Stimulated activated memory B cell treated with anti-CD40 and anti-IgM and Interleukin-4, amounts not matched to agents 10 μg/mL and 1 μg/mL and 100 μg/mL, for 72 hours (primary cell): ENCODE measurements around the gene CCDC30.
A peak's percentile ranks its signal among the peaks of the same experiment; 100 is the strongest.

Experiments
- ATAC-seq: fragments of 150-1000 bp; cut with Tn5 transposase; 2 replicates; pipeline ENCODE4 v1.10.0; 2021
- H3K27ac Mint-ChIP-seq: one replicate; pipeline ENCODE4 v1.8.0; 2022; ENCODE audit warnings: mild to moderate bottlenecking, mixed read lengths
- H3K27me3 Mint-ChIP-seq: one replicate; pipeline ENCODE4 v1.8.0; 2022; ENCODE audit warnings: mixed read lengths
- H3K36me3 Mint-ChIP-seq: one replicate; pipeline ENCODE4 v1.8.0; 2022; ENCODE audit warnings: mixed read lengths
- H3K4me1 Mint-ChIP-seq: one replicate; pipeline ENCODE4 v1.8.0; 2022; ENCODE audit warnings: mixed read lengths
- H3K4me3 Mint-ChIP-seq: one replicate; pipeline ENCODE4 v1.8.0; 2022; ENCODE audit warnings: mild to moderate bottlenecking, moderate library complexity, mixed read lengths
- H3K9me3 Mint-ChIP-seq: one replicate; pipeline ENCODE4 v1.8.0; 2022; ENCODE audit warnings: mixed read lengths

CCDC30 gene

GRCh38 chr1:42533101-42533863 lies 70.2 kb downstream of the CCDC30 start:
- peaks cover 15% of the 10 kb centered on the region for H3K4me1 Mint-ChIP-seq
- peaks cover 6% of the 10 kb centered on the region for H3K9me3 Mint-ChIP-seq
- no peak overlapping the region for H3K4me3 Mint-ChIP-seq
- H3K27ac Mint-ChIP-seq: no peak overlapping the region
- ATAC-seq: no peak
- H3K27me3 Mint-ChIP-seq: no peaks in the 10 kb centered on the region
- peaks cover 36% of the 10 kb centered on the region for H3K36me3 Mint-ChIP-seq

- peaks cover 2% of the 10 kb centered on the region for H3K9me3 Mint-ChIP-seq
- no peak overlapping the region for H3K4me3 Mint-ChIP-seq
- H3K36me3 Mint-ChIP-seq: peaks cover 21% of the 10 kb centered on the region
- no peak overlapping the region for H3K27ac Mint-ChIP-seq
- no peaks in the 10 kb centered on the region for H3K27me3 Mint-ChIP-seq
- no peak for ATAC-seq
- no peaks in the 10 kb centered on the region for H3K4me1 Mint-ChIP-seq
Measured at GRCh38 chr1:42541104-42541503, 78.0 kb downstream of the CCDC30 start.

GRCh38 chr1:42551180-42551579 lies 88.1 kb downstream of the CCDC30 start:
- Mint-ChIP-seq H3K4me3 (no peak overlapping the region), H3K4me1 (peaks cover 4% of the 10 kb centered on the region), H3K9me3 (no peaks in the 10 kb centered on the region), H3K27ac (no peak overlapping the region), H3K27me3 (no peaks in the 10 kb centered on the region), H3K36me3 (peaks cover 18% of the 10 kb centered on the region)
- peak; percentile 57 for ATAC-seq

GRCh38 chr1:42551590-42551989 lies 88.5 kb downstream of the CCDC30 start:
- Mint-ChIP-seq H3K4me1 (peaks cover 4% of the 10 kb centered on the region), H3K27me3 (no peaks in the 10 kb centered on the region), H3K36me3 (peaks cover 18% of the 10 kb centered on the region), H3K4me3 (no peak overlapping the region), H3K27ac (no peak overlapping the region), H3K9me3 (no peaks in the 10 kb centered on the region)
- no peak for ATAC-seq

- no peaks in the 10 kb centered on the region for H3K9me3 Mint-ChIP-seq
- no peak overlapping the region for H3K27ac Mint-ChIP-seq
- H3K36me3 Mint-ChIP-seq: peaks cover 18% of the 10 kb centered on the region
- H3K4me1 Mint-ChIP-seq: peaks cover 4% of the 10 kb centered on the region
- H3K27me3 Mint-ChIP-seq: no peaks in the 10 kb centered on the region
- no peak for ATAC-seq
- H3K4me3 Mint-ChIP-seq: no peak overlapping the region
Measured at GRCh38 chr1:42552636-42553035, 89.5 kb downstream of the CCDC30 start.

GRCh38 chr1:42557230-42557851 lies 94.3 kb downstream of the CCDC30 start:
- Mint-ChIP-seq H3K4me3 (no peak overlapping the region), H3K36me3 (peaks cover 21% of the 10 kb centered on the region), H3K27ac (no peak overlapping the region), H3K9me3 (peaks cover 8% of the 10 kb centered on the region), H3K27me3 (no peaks in the 10 kb centered on the region), H3K4me1 (no peaks in the 10 kb centered on the region)
- no peak for ATAC-seq

- Mint-ChIP-seq H3K27ac (no peak overlapping the region), H3K4me3 (no peak overlapping the region), H3K9me3 (no peaks in the 10 kb centered on the region), H3K27me3 (no peaks in the 10 kb centered on the region), H3K36me3 (peaks cover 8% of the 10 kb centered on the region), H3K4me1 (no peaks in the 10 kb centered on the region)
- ATAC-seq: no peak
Measured at GRCh38 chr1:42567038-42567437, 104.0 kb downstream of the CCDC30 start.

GRCh38 chr1:42576935-42577334 lies 113.8 kb downstream of the CCDC30 start:
- ATAC-seq: no peak
- H3K36me3 Mint-ChIP-seq: no peaks in the 10 kb centered on the region
- H3K27ac Mint-ChIP-seq: no peak overlapping the region
- no peaks in the 10 kb centered on the region for H3K9me3 Mint-ChIP-seq
- no peaks in the 10 kb centered on the region for H3K27me3 Mint-ChIP-seq
- H3K4me1 Mint-ChIP-seq: no peaks in the 10 kb centered on the region
- no peak overlapping the region for H3K4me3 Mint-ChIP-seq

- H3K9me3 Mint-ChIP-seq: peaks cover 9% of the 10 kb centered on the region
- no peak overlapping the region for H3K27ac Mint-ChIP-seq
- peaks cover 6% of the 10 kb centered on the region for H3K4me1 Mint-ChIP-seq
- H3K4me3 Mint-ChIP-seq: no peak overlapping the region
- peaks cover 41% of the 10 kb centered on the region for H3K36me3 Mint-ChIP-seq
- H3K27me3 Mint-ChIP-seq: no peaks in the 10 kb centered on the region
- ATAC-seq: peak; percentile 48
Measured at GRCh38 chr1:42586016-42586415, 122.9 kb downstream of the CCDC30 start.

- Mint-ChIP-seq H3K9me3 (peaks cover 9% of the 10 kb centered on the region), H3K36me3 (peaks cover 55% of the 10 kb centered on the region), H3K27ac (no peak overlapping the region), H3K4me3 (no peak overlapping the region), H3K4me1 (peaks cover 6% of the 10 kb centered on the region), H3K27me3 (no peaks in the 10 kb centered on the region)
- no peak for ATAC-seq
Measured at GRCh38 chr1:42587753-42588152, 124.7 kb downstream of the CCDC30 start.

GRCh38 chr1:42592811-42593210 lies 129.7 kb downstream of the CCDC30 start:
- Mint-ChIP-seq H3K4me1 (no peaks in the 10 kb centered on the region), H3K9me3 (peaks cover 3% of the 10 kb centered on the region)
- no peak for ATAC-seq

GRCh38 chr1:42593486-42594100 lies 130.5 kb downstream of the CCDC30 start:
- H3K27ac Mint-ChIP-seq: no peak overlapping the region
- H3K4me3 Mint-ChIP-seq: no peak overlapping the region
- H3K9me3 Mint-ChIP-seq: no peaks in the 10 kb centered on the region
- H3K27me3 Mint-ChIP-seq: no peaks in the 10 kb centered on the region
- H3K4me1 Mint-ChIP-seq: no peaks in the 10 kb centered on the region
- H3K36me3 Mint-ChIP-seq: peaks cover 49% of the 10 kb centered on the region
- no peak for ATAC-seq

More at GRCh38 chr1:42592811-42593210, 129.7 kb downstream of the CCDC30 start:
- peaks cover 55% of the 10 kb centered on the region for H3K36me3 Mint-ChIP-seq
- no peak overlapping the region for H3K4me3 Mint-ChIP-seq
- H3K27me3 Mint-ChIP-seq: no peaks in the 10 kb centered on the region
- H3K27ac Mint-ChIP-seq: no peak overlapping the region

GRCh38 chr1:42601472-42601871 lies 138.4 kb downstream of the CCDC30 start:
- Mint-ChIP-seq H3K9me3 (peaks cover 18% of the 10 kb centered on the region), H3K27ac (no peak overlapping the region), H3K36me3 (peaks cover 18% of the 10 kb centered on the region), H3K4me1 (no peaks in the 10 kb centered on the region), H3K27me3 (no peaks in the 10 kb centered on the region), H3K4me3 (no peak overlapping the region)
- ATAC-seq: no peak

GRCh38 chr1:42613803-42614131 lies 150.7 kb downstream of the CCDC30 start:
- ATAC-seq: no peak
- H3K36me3 Mint-ChIP-seq: no peaks in the 10 kb centered on the region
- H3K4me1 Mint-ChIP-seq: no peaks in the 10 kb centered on the region
- no peaks in the 10 kb centered on the region for H3K9me3 Mint-ChIP-seq
- no peak overlapping the region for H3K27ac Mint-ChIP-seq
- H3K4me3 Mint-ChIP-seq: no peak overlapping the region
- H3K27me3 Mint-ChIP-seq: no peaks in the 10 kb centered on the region

GRCh38 chr1:42618866-42619265 lies 155.8 kb downstream of the CCDC30 start:
- no peaks in the 10 kb centered on the region for H3K9me3 Mint-ChIP-seq
- no peak for ATAC-seq
- H3K4me3 Mint-ChIP-seq: no peak overlapping the region
- H3K4me1 Mint-ChIP-seq: peaks cover 6% of the 10 kb centered on the region
- H3K36me3 Mint-ChIP-seq: no peaks in the 10 kb centered on the region
- H3K27ac Mint-ChIP-seq: no peak overlapping the region
- no peaks in the 10 kb centered on the region for H3K27me3 Mint-ChIP-seq

- H3K36me3 Mint-ChIP-seq: no peaks in the 10 kb centered on the region
- ATAC-seq: no peak
- no peak overlapping the region for H3K4me3 Mint-ChIP-seq
- H3K9me3 Mint-ChIP-seq: no peaks in the 10 kb centered on the region
- H3K27ac Mint-ChIP-seq: no peak overlapping the region
- H3K4me1 Mint-ChIP-seq: peaks cover 6% of the 10 kb centered on the region
- no peaks in the 10 kb centered on the region for H3K27me3 Mint-ChIP-seq
Measured at GRCh38 chr1:42620307-42620706, 157.2 kb downstream of the CCDC30 start.
